GM23248 (cell line): ENCODE data around the gene RIPK3.

ENCODE experiments used
- EZH2 ChIP-seq: fragments of 200-600 bp; sonication (generic); IDR thresholded peaks from 2 replicates; pipeline ENCODE4 v1.6.1; 2018; ENCODE audit warnings: antibody characterized with exemption, mild to moderate bottlenecking; ENCODE audit not compliant: insufficient read depth, poor library complexity, severe bottlenecking
- EZH2phosphoT487 ChIP-seq: fragments of 200-600 bp; sonication (generic); IDR thresholded peaks from 2 replicates; pipeline ENCODE4 v1.6.1; 2018; ENCODE audit warnings: antibody characterized with exemption, moderate library complexity, mild to moderate bottlenecking, low read depth; ENCODE audit not compliant: insufficient read depth

GRCh38 chr14:24362241-24362960 lies 22.6 kb upstream of the RIPK3 start:
- TF ChIP-seq EZH2, result no peak
- TF ChIP-seq EZH2phosphoT487, result 0 out of 2 replicates have a peak, but pooled peaks have one; percentile 34
